ENCODE results near the gene XYLB.

- no peak for TF ChIP-seq EZH2 (conservative IDR thresholded peaks at IDR 0.05; ENCODE audit: low read depth, low read length)
- TF ChIP-seq ESRRA (CRISPR knock-in tag; IDR thresholded peaks at IDR 0.05; ENCODE audit: low read depth) = peak; percentile 82; the same call in 1 of the 2 replicates
These were observed 1.0 kb downstream of the XYLB start for GRCh38 chr3:38347421-38348200.

Measured in HepG2 (cell line).